Measurements from ENCODE around the gene DOCK3. TPM values are rescaled to one million over a fixed set of nuclear protein-coding genes. Genes with fewer than 3 reads are reported as not detected.
"Not testable (repeated sequence)": the region's sequence is repeated elsewhere in the genome, so short reads cannot be mapped to it uniquely, and the experiment has no call there.

DOCK3 gene
- total RNA-seq, 1 donor from 2014 or later: 10.0 TPM

- H3K4me1 Mint-ChIP-seq (ENCODE audit: low read depth): no peaks in the 10 kb centered on the region
- TF ChIP-seq, protein P1, sequence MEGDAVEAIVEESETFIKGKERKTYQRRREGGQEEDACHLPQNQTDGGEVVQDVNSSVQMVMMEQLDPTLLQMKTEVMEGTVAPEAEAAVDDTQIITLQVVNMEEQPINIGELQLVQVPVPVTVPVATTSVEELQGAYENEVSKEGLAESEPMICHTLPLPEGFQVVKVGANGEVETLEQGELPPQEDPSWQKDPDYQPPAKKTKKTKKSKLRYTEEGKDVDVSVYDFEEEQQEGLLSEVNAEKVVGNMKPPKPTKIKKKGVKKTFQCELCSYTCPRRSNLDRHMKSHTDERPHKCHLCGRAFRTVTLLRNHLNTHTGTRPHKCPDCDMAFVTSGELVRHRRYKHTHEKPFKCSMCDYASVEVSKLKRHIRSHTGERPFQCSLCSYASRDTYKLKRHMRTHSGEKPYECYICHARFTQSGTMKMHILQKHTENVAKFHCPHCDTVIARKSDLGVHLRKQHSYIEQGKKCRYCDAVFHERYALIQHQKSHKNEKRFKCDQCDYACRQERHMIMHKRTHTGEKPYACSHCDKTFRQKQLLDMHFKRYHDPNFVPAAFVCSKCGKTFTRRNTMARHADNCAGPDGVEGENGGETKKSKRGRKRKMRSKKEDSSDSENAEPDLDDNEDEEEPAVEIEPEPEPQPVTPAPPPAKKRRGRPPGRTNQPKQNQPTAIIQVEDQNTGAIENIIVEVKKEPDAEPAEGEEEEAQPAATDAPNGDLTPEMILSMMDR (IDR thresholded peaks at IDR 0.05; ENCODE audit: unreplicated experiment): no peak
- H3K27ac Mint-ChIP-seq: no peak overlapping the region
- H3K27me3 Mint-ChIP-seq: no peaks in the 10 kb centered on the region
- no peak overlapping the region for H3K4me3 Mint-ChIP-seq (ENCODE audit: low read depth)
- H3K9me3 Mint-ChIP-seq (ENCODE audit: low read depth): no peaks in the 10 kb centered on the region
- no peak for DNase-seq (ENCODE audit: low spot score, unreplicated experiment)
- H3K36me3 Mint-ChIP-seq (ENCODE audit: insufficient read depth): peaks cover 7% of the 10 kb centered on the region
Measured at GRCh38 chr3:51257870-51258269, 583.1 kb downstream of the DOCK3 start.

DNA sequence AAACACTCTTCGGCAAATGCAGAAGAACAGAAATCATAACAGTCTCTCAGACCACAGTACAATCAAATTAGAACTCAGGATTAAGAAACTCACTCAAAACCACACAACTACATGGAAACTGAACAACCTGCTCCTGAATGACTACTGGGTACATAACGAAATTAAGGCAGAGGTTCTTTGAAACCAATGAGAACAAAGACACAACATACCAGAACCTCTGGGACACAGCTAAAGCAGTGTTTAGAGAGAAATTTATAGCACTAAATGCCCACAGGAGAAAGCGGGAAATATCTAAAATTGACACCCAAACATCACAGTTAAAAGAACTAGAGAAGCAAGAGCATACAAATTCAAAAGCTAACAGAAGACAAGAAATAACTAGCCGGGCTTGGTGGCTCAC is 589.4 kb downstream of the DOCK3 start:
- DNase-seq (ENCODE audit: low spot score, unreplicated experiment); H3K27me3 Mint-ChIP-seq; H3K4me3 Mint-ChIP-seq (ENCODE audit: low read depth); H3K27ac Mint-ChIP-seq; H3K4me1 Mint-ChIP-seq (ENCODE audit: low read depth): not testable (repeated sequence)
- peaks cover 22% of the 10 kb centered on the region for H3K36me3 Mint-ChIP-seq (ENCODE audit: insufficient read depth)
- peaks cover 14% of the 10 kb centered on the region for H3K9me3 Mint-ChIP-seq (ENCODE audit: low read depth)

GRCh38 chr3:51268132-51268531 is 593.4 kb downstream of the DOCK3 start:
- H3K9me3 Mint-ChIP-seq (ENCODE audit: low read depth): peaks cover 14% of the 10 kb centered on the region
- no peaks in the 10 kb centered on the region for H3K27me3 Mint-ChIP-seq
- peaks cover 2% of the 10 kb centered on the region for H3K4me1 Mint-ChIP-seq (ENCODE audit: low read depth)
- H3K27ac Mint-ChIP-seq: no peak overlapping the region
- TF ChIP-seq, protein P1 (IDR thresholded peaks at IDR 0.05; ENCODE audit: unreplicated experiment): no peak
- H3K4me3 Mint-ChIP-seq (ENCODE audit: low read depth): no peak overlapping the region
- H3K36me3 Mint-ChIP-seq (ENCODE audit: insufficient read depth): peaks cover 16% of the 10 kb centered on the region
- no peak for DNase-seq (ENCODE audit: low spot score, unreplicated experiment)

GRCh38 chr3:51269466-51269865 is 594.7 kb downstream of the DOCK3 start:
- DNase-seq (ENCODE audit: low spot score, unreplicated experiment): no peak
- Mint-ChIP-seq H3K36me3 (ENCODE audit: insufficient read depth) (peaks cover 11% of the 10 kb centered on the region), H3K4me1 (ENCODE audit: low read depth) (peaks cover 14% of the 10 kb centered on the region), H3K4me3 (ENCODE audit: low read depth) (no peak overlapping the region), H3K27me3 (no peaks in the 10 kb centered on the region), H3K9me3 (ENCODE audit: low read depth) (peaks cover 9% of the 10 kb centered on the region), H3K27ac (no peak overlapping the region)
- TF ChIP-seq, protein P1 (IDR thresholded peaks at IDR 0.05; ENCODE audit: unreplicated experiment): no peak

DNA sequence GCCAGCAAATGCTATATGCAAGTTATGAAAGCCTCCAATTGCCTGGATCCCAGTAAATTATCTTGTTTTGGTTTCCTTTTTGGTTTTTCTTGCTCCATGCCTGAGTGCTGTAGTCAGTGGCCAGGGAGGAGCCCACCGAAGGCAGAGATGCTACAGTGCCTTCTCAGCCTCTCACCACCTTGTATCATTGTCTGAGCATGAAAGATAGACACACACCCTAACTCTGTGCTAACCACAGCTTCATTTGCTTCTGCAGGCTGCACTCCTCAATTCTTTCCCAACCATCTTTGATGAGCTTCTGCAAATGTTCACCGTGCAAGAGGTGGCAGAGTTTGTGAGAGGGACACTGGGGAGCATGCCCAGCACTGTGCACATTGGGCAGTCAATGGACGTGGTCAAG is 595.8 kb downstream of the DOCK3 start:
- no peaks in the 10 kb centered on the region for H3K9me3 Mint-ChIP-seq (ENCODE audit: low read depth)
- DNase-seq (ENCODE audit: low spot score, unreplicated experiment): no peak
- TF ChIP-seq, protein P1 (IDR thresholded peaks at IDR 0.05; ENCODE audit: unreplicated experiment): no peak
- H3K4me3 Mint-ChIP-seq (ENCODE audit: low read depth): no peak overlapping the region
- peaks cover 6% of the 10 kb centered on the region for H3K36me3 Mint-ChIP-seq (ENCODE audit: insufficient read depth)
- peaks cover 22% of the 10 kb centered on the region for H3K4me1 Mint-ChIP-seq (ENCODE audit: low read depth)
- H3K27ac Mint-ChIP-seq: no peak overlapping the region
- no peaks in the 10 kb centered on the region for H3K27me3 Mint-ChIP-seq

GRCh38 chr3:51271172-51271571 is 596.4 kb downstream of the DOCK3 start:
- H3K4me3 Mint-ChIP-seq (ENCODE audit: low read depth): no peak overlapping the region
- no peak overlapping the region for H3K27ac Mint-ChIP-seq
- H3K4me1 Mint-ChIP-seq (ENCODE audit: low read depth): peaks cover 23% of the 10 kb centered on the region
- peaks cover 4% of the 10 kb centered on the region for H3K36me3 Mint-ChIP-seq (ENCODE audit: insufficient read depth)
- DNase-seq (ENCODE audit: low spot score, unreplicated experiment): no peak
- TF ChIP-seq, protein P1 (IDR thresholded peaks at IDR 0.05; ENCODE audit: unreplicated experiment): no peak
- H3K9me3 Mint-ChIP-seq (ENCODE audit: low read depth): no peaks in the 10 kb centered on the region
- H3K27me3 Mint-ChIP-seq: no peaks in the 10 kb centered on the region
